Measurements from ENCODE around the gene STRADB. TPM values are rescaled to one million over a fixed set of nuclear protein-coding genes. Genes with fewer than 3 reads are reported as not detected.
A peak's percentile ranks its signal among the peaks of the same experiment; 100 is the strongest.

STRADB gene
- total RNA-seq, 1 donor from 2014 or later, result 30.6 TPM

GRCh38 chr2:201460532-201460931 lies 9.0 kb downstream of the STRADB start:
- Mint-ChIP-seq H3K27me3 (no peaks in the 10 kb centered on the region), H3K36me3 (peaks cover 46% of the 10 kb centered on the region), H3K27ac (no peak overlapping the region), H3K4me3 (no peak overlapping the region), H3K9me3 (no peaks in the 10 kb centered on the region), H3K4me1 (ENCODE audit: unreplicated experiment) (no peaks in the 10 kb centered on the region)
- no peak for TF ChIP-seq CTCF (conservative IDR thresholded peaks at IDR 0.05)
- no peak for DNase-seq (ENCODE audit: extremely low spot score, unreplicated experiment)

- TF ChIP-seq CTCF (conservative IDR thresholded peaks at IDR 0.05), result no peak
- Mint-ChIP-seq H3K4me1 (ENCODE audit: unreplicated experiment) (peaks cover 6% of the 10 kb centered on the region), H3K9me3 (no peaks in the 10 kb centered on the region), H3K27ac (no peak overlapping the region), H3K27me3 (no peaks in the 10 kb centered on the region), H3K4me3 (no peak overlapping the region), H3K36me3 (peaks cover 44% of the 10 kb centered on the region)
- DNase-seq (ENCODE audit: extremely low spot score, unreplicated experiment), result no peak
Measured at GRCh38 chr2:201464547-201464946, 13.0 kb downstream of the STRADB start.

GRCh38 chr2:201465524-201465971 lies 14.0 kb downstream of the STRADB start:
- H3K9me3 Mint-ChIP-seq, result no peaks in the 10 kb centered on the region
- no peak overlapping the region for H3K4me3 Mint-ChIP-seq
- no peak for DNase-seq (ENCODE audit: extremely low spot score, unreplicated experiment)
- H3K36me3 Mint-ChIP-seq, result peaks cover 38% of the 10 kb centered on the region
- H3K27ac Mint-ChIP-seq, result peak overlapping the region; percentile 24
- no peak for TF ChIP-seq CTCF (conservative IDR thresholded peaks at IDR 0.05)
- peaks cover 6% of the 10 kb centered on the region for H3K4me1 Mint-ChIP-seq (ENCODE audit: unreplicated experiment)
- no peaks in the 10 kb centered on the region for H3K27me3 Mint-ChIP-seq

GRCh38 chr2:201466050-201466675 lies 14.6 kb downstream of the STRADB start:
- TF ChIP-seq CTCF (conservative IDR thresholded peaks at IDR 0.05), result no peak
- Mint-ChIP-seq H3K9me3 (no peaks in the 10 kb centered on the region), H3K4me1 (ENCODE audit: unreplicated experiment) (peaks cover 6% of the 10 kb centered on the region), H3K36me3 (peaks cover 41% of the 10 kb centered on the region), H3K27ac (peak overlapping the region; percentile 24), H3K27me3 (no peaks in the 10 kb centered on the region), H3K4me3 (no peak overlapping the region)
- no peak for DNase-seq (ENCODE audit: extremely low spot score, unreplicated experiment)

GRCh38 chr2:201467666-201468065 lies 16.1 kb downstream of the STRADB start:
- Mint-ChIP-seq H3K27me3 (no peaks in the 10 kb centered on the region), H3K36me3 (peaks cover 29% of the 10 kb centered on the region), H3K4me3 (no peak overlapping the region), H3K9me3 (no peaks in the 10 kb centered on the region), H3K27ac (no peak overlapping the region), H3K4me1 (ENCODE audit: unreplicated experiment) (peaks cover 6% of the 10 kb centered on the region)
- no peak for TF ChIP-seq CTCF (conservative IDR thresholded peaks at IDR 0.05)
- no peak for DNase-seq (ENCODE audit: extremely low spot score, unreplicated experiment)
